GM19324 (cell line): ENCODE results near the gene TDRD12.
"Not testable (repeated sequence)": the region's sequence is repeated elsewhere in the genome, so short reads cannot be mapped to it uniquely, and the experiment has no call there.

Source experiments
- ATAC-seq: cut with Tn5 transposase; IDR thresholded peaks from one replicate; pipeline ENCODE4 v1.9.1; 2021; ENCODE audit warnings: mild to moderate bottlenecking, moderate library complexity; ENCODE audit not compliant: unreplicated experiment, low FRiP score

The TDRD12 gene

DNA sequence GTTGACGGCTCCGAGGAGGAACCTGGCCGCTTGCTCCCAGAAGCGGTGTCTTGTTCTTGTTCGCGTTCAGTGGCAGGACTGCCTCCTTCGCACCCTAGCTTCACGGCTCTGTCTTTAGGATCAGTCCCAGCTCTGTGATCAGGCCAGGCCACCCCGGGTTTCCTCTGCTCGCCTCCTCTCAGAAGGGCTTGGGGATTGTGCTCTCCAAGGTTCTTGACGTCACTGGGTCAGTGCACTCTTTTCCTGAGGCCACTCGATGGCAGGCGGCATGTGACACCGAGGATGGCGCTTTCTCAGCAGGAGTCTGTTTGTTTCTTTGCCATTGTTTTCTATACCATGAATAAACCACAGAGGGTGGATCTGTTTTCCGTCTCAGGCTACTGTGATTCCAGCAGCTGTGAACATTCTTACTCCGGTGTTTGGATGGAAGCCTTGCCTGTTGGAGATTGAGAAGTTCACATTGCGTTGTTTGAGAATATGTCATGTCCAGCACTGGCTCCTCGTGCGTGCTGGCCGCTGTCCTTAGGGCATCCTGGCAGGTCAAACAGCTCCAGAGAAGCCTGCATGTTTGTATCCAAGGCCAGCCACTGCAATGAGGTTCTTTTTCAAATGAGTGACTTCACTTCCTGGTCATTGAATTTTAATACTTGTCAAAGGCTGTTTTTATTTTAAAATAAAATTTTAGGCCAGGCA, 105.5 kb downstream of the TDRD12 start:
- no peak for ATAC-seq

DNA sequence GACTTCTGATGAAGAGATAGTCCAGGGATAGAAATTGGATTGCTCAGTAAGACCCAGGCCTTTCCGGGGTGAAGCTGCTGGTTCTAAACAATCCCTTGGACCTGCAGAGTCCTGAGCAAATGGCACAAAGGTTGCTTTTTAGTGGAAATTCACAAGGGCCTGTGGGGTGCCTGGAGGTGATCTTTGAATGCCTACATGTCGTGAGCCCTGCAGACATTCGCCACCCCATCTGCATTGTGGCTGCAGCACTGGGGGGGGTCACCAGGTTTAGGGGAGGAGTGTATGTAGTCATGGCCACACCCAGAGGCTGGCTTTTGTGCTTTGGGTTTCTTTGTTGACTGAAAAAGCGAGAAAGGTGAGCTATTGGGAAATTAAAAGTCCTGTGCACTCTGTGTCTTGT, 108.6 kb downstream of the TDRD12 start:
- no peak for ATAC-seq

DNA sequence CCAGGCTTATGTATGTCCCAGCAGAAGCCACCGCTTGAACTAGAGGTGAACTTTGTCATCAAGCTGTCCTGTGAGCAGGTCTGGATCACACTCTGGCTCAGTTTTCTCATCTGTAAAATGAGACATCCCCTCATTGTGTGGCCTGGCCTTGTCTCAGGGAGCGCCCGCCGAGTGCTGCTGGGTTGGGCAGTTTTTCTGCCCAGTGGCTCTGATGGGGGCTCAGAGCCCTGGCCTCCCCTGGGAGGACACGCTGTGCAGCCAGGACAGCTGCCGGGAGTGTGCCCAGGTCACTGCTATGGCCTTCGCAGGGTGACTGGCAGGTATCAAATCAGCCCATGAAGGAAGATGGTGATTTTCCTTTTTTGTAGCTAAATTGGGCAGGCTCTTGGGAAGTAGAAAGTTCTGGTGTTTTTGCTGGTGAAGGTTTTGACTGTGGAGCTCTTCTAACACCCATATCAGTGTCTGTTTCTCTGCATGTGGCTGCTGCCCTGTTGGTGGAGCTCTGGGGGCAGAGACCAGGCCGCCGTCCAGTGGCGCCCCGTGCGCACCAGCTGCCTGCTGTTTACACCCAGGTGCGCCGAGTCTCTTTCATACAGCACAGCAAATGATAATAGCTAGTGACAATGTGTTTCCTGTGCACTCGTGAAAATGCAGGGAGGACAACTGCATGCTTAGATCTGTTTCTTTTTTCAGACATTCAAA, 109.2 kb downstream of the TDRD12 start:
- ATAC-seq = no peak

DNA sequence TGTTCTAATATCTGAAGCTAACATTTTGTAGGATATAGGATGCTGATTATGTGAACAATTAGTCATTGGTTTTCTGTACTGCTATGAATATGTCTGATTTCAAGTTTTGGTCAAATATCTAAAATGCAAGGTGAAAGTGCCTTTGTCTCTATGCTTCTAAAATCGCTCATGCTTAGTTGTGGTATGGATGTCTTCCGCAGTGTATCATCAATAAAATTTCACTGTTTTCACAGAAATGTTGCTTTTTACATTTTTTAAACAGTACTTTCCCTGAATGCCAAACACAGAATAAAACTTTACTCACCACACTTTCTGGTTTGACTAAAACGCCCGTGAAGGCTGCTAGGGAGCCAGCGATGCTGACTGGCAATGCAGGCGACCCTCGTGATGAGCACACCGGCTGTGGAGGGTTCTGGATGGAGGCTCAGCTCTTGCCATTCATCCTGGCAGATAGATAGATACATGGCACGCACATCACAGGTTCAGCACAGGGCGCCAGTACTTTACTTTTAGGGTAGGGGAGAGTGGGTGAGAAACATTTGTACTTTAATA, 109.9 kb downstream of the TDRD12 start:
- ATAC-seq = no peak

DNA sequence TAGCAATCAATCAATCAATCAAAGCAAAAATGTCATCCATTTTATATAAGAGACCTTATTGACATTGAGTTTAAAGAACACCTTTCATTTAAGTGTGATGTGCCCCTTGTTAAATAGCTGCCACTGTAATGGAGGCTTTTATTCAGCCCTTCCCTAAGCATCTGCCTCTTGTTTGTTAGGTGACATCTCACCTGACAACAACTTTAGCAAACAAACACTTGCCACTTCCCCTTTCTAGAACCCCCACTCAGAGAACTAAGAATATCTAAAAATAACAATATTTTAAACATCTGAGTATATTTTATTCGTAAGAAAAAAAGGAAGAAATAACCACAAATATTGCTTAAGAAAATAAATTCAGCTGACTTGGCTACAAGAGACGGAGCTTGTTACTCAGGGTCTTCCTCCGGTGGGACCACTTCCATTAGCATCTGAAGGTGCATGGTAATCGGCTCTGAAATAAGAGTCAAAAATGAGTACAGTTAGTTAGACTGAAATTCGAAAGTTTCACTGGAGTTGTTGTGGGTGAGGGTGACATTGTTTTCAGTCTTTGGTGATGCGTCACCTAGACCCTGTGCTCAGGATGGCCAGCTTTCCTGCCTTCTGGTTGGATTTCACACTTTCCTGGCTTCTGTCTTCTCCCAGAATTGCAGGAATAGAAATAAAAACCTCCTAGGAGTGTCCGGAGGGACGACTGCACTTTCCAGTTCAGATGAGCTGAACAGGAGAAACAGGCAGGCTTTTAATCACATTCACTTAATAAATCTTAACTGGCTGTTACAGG, 110.9 kb downstream of the TDRD12 start:
- no peak for ATAC-seq

DNA sequence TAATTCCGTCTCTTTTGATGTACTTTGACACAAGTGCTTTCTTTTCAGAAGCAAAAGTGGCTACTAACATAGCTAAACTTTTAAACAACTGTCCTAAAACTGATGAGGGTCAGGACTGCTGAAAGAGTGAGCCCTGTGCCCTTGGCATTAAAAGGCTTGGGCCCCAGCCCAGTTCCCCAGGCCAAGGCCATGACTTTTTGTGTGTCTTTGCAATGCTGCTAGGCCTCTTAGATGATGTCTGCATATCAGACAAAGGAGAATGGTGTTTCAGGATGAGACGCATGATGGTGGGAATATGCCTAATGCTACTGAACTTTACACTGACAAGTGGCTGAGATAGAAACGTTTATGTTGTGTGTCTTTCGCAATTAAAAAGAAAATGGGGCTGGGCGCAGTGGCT, 112.0 kb downstream of the TDRD12 start:
- no peak for ATAC-seq

DNA sequence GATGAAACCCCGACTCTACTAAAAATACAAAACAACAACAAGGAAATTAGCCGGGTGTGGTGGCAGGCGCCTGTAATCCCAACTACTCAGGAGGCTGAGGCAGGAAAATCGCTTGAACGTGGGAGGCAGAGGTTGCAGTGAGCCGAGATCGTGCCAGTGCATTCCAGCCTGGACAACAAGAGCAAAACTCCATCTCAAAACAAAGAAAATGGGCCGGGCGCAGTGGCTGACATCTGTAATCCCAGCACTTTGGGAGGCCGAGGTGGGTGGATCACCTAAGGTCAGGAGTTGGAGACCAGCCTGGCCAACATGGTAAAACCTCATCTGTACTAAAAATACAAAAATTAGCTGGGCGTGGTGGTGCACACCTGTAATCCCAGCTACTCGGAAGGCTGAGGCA, 112.5 kb downstream of the TDRD12 start:
- ATAC-seq = not testable (repeated sequence)

DNA sequence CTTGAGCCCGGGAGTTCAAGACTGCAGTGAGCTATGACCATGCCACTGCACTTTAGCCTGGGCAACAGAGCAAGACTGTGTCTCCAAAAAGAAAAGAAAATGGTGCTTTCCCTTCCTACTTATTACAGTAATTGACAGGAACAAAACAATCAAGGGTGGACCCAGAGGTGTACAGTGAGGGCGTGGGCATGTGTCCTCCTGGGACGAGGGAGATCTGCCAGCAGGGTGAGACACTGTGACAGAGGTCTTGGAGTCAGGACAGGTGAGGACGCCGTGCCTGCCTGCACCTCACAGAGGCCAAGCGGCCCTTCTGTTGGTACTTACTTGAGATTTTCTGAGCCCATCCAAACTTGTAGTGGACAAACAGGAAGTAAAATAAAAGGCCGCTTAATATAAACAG, 113.3 kb downstream of the TDRD12 start:
- ATAC-seq = not testable (repeated sequence)

DNA sequence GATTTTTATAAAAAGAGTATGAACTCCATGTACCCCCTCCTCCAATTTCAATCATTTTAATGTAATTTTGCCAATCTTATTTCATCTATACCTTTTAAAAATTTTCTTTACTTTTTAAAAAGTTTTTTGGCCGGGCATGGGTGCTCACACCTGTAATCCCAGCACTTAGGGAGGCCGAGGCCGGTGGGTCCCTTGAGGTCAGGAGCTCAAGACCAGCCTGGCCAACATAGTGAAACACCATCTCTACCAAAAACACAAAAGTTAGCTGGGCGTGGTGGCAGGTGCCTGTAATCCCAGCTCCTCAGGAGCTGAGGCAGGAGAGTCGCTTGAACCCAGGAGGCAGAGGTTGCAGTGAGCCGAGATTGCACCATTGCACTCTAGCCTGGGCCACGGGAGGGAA, 113.8 kb downstream of the TDRD12 start:
- ATAC-seq = not testable (repeated sequence)

DNA sequence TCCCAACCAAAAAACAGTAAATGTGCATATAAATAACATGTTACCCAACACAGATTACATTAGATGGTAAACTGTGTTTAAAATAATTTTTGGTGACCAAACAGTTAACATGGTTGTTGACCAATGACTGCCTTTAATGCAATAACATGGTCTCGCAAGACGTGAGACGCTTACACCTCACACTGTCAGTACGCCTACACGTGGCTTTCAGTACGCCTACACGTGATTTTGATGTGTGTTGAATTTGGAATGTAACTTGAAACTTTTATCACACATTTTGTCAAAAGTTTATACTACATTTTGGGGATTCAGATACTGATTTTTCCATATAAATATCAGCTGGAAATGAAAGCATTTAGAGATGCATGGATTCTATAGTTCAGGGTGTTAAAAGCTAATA, 118.0 kb downstream of the TDRD12 start:
- ATAC-seq = no peak

DNA sequence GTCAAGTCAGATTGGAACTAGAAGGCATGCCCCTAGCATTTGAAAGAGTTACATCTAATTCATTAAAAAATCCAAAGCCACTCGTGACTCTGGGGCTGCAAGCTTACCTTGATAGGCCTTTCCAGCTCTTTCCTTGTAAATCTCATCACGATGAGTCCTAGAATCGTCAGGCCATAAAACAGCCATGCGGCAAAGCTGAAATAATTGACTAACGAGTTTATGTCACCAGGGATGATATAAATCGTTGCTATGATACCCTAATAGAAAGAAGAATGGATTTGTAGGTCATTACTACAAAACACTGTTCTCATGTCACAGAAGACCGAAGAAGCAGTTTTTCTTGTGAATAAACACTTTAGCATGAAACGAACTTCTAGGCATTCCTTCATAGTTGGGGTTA, 122.5 kb downstream of the TDRD12 start:
- no peak for ATAC-seq

DNA sequence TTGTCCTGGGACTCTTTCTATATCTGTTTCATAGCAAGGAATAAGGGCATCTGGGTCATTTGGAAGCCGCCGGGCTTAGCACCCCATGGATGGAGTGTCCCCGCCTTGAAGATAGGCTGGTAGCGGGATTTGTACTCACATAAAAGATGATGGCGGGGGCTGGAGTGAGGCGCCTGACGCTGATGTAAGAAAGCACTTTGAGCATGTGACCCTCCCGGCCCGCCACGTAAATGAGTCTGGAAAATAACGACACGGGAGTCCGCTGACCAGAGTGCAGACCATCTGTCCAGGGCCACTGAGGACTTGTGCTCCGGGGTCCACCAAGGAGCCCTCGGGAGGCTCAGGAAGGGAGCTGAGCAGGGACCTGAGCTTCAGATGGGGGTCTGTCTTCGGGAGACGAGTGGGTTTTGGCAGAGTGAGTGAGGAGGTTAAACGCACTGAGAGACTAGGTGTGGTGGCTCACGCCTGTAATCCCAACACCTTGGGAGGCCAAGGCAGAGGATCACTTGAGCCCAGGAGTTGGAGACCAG, 124.2 kb downstream of the TDRD12 start:
- ATAC-seq = no peak

DNA sequence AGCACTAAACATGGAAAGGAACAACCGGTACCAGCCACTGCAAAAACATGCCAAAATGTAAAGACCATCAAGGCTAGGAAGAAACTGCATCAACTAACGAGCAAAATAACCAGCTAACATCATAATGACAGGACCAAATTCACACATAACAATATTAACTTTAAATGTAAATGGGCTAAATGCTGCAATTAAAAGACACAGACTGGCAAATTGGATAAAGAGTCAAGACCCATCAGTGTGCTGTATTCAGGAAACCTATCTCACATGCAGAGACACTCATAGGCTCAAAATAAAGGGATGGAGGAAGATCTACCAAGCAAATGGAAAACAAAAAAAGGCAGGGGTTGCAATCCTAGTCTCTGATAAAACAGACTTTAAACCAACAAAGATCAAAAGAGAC, 128.5 kb downstream of the TDRD12 start:
- not testable (repeated sequence) for ATAC-seq

DNA sequence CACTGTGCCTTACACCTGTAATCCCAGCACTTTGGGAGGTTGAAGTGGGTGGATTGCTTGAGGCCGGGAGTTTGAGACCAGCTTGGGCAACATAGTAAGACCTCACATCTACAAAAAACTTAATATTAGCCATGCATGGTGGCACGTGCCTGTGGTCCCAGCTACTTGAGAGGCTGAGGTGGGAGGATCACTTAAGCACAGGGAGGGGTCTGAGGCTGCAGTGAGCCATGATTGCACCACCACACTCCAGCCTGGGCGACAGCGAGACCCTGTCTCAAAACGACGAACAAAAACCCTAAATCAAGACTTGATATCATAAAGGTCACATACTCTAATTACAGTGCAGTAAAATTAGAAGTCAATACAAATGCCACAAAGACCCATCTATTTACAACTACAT, 132.6 kb downstream of the TDRD12 start:
- no peak for ATAC-seq

DNA sequence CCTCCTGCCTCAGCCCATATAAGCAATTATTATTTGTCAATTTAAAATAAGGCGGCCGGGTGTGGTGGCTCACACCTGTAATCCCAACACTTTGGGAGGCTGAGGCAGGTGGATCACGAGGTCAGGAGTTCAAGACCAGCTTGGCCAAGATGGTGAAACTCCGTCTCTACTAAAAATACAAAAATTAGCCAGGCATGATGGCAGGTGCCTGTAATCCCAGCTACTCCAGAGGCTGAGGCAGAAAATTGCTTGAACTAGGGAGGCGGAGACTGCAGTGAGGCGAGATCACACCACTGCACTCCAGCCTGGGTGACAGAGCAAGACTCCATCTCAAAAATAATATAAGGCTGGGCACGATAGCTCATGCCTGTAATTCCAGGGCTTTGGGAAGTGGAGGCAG, 137.3 kb downstream of the TDRD12 start:
- not testable (repeated sequence) for ATAC-seq

DNA sequence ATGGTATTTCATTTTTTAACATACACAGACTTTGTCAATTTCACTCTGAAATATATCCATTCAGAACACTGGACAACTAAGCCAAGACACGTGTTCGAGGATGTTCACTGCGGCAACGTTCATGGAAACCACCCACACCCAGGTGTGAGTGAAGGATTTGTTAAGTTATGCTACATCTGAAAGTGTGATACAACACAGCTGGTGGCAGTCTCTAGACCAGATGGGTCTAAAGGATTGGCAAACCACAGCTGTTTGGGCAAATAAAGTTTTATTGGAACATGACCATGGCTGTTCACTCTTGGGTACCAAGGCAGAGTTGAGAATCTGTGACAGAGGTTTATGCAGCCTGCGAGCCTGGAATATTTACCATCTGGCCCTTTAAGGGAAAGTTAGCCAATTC, 138.0 kb downstream of the TDRD12 start:
- no peak for ATAC-seq

DNA sequence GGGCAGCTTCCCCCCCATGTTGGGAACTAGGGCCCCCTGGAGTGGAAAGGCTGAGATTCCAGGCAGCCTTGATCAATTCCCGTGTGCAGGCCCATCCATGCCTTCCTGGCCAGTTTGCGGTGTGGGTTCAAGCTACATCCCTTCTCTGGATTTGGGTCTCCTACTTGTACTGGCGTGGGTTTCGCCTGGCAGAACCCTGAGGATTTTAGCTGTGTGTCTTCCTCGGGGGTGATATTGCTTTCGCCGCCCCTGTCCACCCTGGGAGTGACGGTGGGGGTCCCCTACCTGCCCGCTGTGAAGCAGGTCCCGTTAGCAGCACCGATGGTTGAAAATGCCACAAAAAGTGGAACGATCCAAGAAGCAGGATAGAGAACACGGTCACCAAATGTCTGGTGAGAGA, 138.6 kb downstream of the TDRD12 start:
- ATAC-seq = no peak

DNA sequence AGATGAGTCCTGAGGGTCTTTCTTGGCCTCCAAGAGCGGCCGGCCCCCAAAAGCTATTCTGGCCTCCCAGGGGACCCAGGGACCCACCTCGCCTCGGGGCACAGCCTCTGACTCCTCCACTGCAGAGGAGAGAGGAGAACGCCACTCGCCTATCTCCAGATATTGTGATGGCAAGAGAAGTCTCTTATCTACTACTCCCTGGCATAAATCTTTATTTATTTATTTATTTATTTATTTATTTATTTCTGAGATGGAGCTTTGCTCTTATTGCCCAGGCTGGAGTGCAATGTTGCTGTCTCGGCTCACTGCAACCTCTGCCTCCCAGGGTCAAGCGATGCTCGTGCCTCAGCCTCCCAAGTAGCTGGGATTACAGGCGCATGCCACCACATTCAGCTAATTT, 139.0 kb downstream of the TDRD12 start:
- ATAC-seq = no peak

DNA sequence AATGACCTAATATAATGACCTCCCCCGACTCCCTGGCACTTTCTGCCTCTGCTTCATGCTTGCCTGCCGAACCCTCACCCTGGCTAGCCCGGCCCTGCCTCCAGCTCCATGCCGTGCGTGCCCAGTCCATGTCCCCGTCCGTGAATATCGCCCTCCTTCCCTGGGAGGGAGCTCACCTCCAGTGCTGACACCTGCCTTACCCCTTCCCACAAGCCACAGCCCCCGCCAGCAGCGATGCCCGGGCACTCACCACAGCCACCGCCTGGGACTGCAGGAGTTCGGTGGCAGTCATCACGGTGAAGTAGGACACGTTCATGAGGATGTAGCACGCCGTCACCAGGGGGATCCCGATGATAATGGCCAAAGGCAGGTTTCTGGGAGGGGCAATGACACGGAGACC, 140.0 kb downstream of the TDRD12 start:
- no peak for ATAC-seq

DNA sequence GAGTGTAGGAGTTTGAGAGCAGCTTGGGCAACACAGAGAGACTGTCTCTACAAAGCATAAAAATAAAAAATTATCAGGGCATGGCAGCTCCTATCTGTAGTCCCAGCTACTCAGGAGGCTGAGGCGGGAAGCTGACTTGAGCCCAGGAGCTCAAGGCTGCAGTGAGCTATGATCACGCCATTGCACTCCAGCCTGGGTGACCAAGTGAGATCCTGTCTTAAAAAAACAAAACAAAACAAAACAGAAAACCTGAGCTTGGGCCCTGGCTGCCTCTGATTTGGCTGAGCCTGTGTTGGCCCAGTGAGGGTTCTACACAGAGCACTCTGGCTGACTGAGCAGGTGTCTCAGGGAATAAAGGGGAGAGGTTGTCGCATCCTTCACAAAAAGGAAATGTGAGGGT, 142.0 kb downstream of the TDRD12 start:
- no peak for ATAC-seq

DNA sequence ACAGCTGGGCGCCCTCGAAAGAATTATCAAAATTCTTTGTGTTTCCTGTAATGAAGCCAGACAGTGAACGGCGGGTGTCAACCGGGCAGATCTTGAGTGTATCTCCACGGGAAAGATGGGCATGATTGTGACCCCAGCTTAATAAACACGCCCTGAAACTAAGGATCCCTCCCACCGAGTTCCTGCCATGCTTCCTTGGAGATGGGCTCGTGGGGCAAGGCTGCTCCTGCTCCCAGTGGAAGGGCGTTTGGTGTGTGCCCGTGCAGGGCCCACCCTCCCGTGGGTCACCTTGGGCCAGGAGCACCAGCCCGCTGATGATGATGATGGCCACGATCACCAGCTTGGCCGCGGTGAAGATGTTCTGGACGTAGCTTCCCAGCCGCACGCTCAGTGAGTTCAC, 142.6 kb downstream of the TDRD12 start:
- ATAC-seq = no peak
